Measurements from ENCODE around the gene MRO. TPM values are rescaled to one million over a fixed set of nuclear protein-coding genes. Genes with fewer than 3 reads are reported as not detected.
"Not testable (repeated sequence)": the region's sequence is repeated elsewhere in the genome, so short reads cannot be mapped to it uniquely, and the experiment has no call there.

Gene MRO
- polyA plus RNA-seq, 5 donors = 0.24 to 0.78 (median 0.31) TPM

GRCh38 chr18:50792885-50793284 lies 26.9 kb downstream of the MRO start:
- no peak for DNase-seq

- DNase-seq = no peak
Observed at GRCh38 chr18:50791599-50792438, 28.0 kb downstream of the MRO start.

GRCh38 chr18:50790948-50791347 lies 28.9 kb downstream of the MRO start:
- DNase-seq = no peak

- no peak for DNase-seq
Observed at GRCh38 chr18:50790241-50790640, 29.6 kb downstream of the MRO start.

GRCh38 chr18:50788284-50788683 lies 31.5 kb downstream of the MRO start:
- no peak for DNase-seq

GRCh38 chr18:50786864-50787263 lies 33.0 kb downstream of the MRO start:
- no peak for DNase-seq

- DNase-seq = no peak
Observed at GRCh38 chr18:50783553-50783952, 36.3 kb downstream of the MRO start.

GRCh38 chr18:50779021-50779420 lies 40.8 kb downstream of the MRO start:
- DNase-seq = not testable (repeated sequence)

GRCh38 chr18:50776383-50776782 lies 43.4 kb downstream of the MRO start:
- no peak for DNase-seq

- DNase-seq = no peak
Observed at GRCh38 chr18:50775726-50776125, 44.1 kb downstream of the MRO start.

GRCh38 chr18:50775207-50775606 lies 44.6 kb downstream of the MRO start:
- no peak for DNase-seq

- DNase-seq = no peak
Observed at GRCh38 chr18:50769463-50769862, 50.4 kb downstream of the MRO start.

- DNase-seq = no peak
Observed at GRCh38 chr18:50757358-50757757, 62.5 kb downstream of the MRO start.

- no peak for DNase-seq
Observed at GRCh38 chr18:50754297-50754696, 65.5 kb downstream of the MRO start.

GRCh38 chr18:50753311-50753710 lies 66.5 kb downstream of the MRO start:
- no peak for DNase-seq

- no peak for DNase-seq
Observed at GRCh38 chr18:50751947-50752346, 67.9 kb downstream of the MRO start.

GRCh38 chr18:50751490-50751889 lies 68.3 kb downstream of the MRO start:
- DNase-seq = no peak

- no peak for DNase-seq
Observed at GRCh38 chr18:50750546-50750945, 69.3 kb downstream of the MRO start.

GRCh38 chr18:50749945-50750344 lies 69.9 kb downstream of the MRO start:
- no peak for DNase-seq

GRCh38 chr18:50749421-50749820 lies 70.4 kb downstream of the MRO start:
- DNase-seq = no peak

- DNase-seq = no peak
Observed at GRCh38 chr18:50748243-50749229, 71.3 kb downstream of the MRO start.

- DNase-seq = no peak
Observed at GRCh38 chr18:50747849-50748242, 72.0 kb downstream of the MRO start.

GRCh38 chr18:50745945-50746344 lies 73.9 kb downstream of the MRO start:
- no peak for DNase-seq
